Measurements from ENCODE around the gene XPO5.
"Not testable (repeated sequence)": the region's sequence is repeated elsewhere in the genome, so short reads cannot be mapped to it uniquely, and the experiment has no call there.

The XPO5 gene

DNA sequence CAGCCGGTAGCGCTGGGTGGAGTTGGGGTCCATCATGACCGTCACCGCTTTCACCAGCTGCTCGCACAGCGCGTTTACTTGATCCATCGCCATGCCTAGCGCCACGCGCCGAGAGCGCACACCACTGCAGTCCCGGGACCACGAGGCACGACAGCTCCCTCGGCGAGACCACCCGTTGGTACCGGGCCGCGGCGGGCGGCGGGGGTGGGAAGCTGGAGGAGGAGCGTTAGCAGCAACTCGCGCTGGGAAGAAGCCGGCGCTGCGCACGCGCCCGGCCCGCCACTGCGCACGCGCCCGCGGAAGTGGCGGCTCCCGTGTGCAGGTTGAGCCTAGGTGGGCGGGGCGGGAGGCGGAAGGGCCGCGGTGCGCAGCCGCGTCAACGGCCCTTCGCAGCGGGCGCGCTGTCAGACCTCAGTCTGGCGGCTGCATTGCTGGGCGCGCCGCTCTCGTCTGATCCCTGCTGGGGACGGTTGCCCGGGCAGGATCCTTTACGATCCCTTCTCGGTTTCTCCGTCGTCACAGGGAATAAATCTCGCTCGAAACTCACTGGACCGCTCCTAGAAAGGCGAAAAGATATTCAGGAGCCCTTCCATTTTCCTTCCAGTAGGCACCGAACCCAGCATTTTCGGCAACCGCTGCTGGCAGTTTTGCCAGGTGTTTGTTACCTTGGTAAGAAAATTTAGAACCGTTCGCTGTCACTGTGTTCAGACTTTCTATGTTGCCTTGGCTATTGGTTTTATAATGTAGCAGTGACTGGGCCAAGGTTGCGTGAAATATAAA, at the start of gene XPO5, which contains the start of gene POLH:
Gene XPO5, minus strand, starts transcription at position 267 of the 780 bp plus-strand sequence. Its CDS starts 174 bp downstream, at position 93.
Gene POLH, plus strand, starts transcription at position 414 of the 780 bp plus-strand sequence. CDS start 6,135 bp downstream, outside the sequence.
- peak; percentile 78 to 91 (median 84) for DNase-seq (ENCODE audit: low read depth in 3 of 3)

DNA sequence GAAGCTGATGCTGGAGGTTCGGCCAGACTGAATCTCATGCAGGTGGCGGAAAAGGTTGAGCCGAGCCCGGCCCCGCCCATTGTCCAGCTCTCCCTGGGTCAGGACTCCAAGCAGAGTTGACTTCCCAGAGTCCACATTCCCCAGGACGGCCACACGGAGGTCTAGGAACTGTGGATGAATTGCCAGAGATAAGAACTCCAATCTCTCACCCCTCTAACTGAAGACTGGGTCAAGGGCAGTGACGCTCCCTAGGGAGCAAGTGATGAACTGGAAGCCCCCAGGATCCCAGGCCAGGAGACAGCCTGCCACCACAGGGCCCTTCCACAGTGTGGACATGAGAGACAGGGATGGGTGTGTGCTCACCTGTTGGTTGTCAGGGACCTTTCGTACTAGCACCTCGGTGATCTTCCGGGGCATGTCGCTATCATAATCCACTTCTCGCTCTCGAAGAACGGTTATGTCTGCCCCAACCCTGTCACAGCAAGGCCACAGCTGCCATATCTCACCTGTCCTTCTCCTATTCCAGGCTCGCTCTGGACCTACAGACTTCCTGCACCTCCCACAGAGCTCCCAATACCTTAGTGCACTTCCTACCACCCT, 49.7 kb upstream of the XPO5 start:
- DNase-seq (ENCODE audit: low read depth in 3 of 3), result no peak

DNA sequence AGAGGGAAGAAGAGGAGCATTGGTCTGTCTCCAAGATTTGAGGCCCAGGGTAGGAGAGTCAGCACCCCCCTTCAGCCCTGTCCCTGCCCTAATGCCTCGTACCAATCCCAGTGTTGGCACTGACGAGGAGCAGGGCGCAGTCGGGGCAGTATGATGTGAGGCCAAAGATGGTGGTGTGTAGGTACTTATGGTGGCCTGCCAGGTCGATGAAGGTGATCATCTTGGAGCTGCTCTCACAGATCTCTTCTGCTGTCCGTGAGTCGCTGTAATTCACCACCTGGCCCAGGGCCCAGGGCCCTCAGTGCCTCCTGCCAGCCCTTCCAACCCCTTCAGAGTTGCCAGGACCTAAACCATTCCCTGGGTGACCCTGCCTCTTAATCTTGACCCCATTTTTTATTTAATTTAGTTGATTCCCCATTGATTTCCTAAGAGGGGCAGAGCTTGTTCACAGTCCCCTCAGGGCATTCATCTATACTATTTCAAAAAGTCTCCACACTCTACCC, 49.0 kb upstream of the XPO5 start:
- DNase-seq (ENCODE audit: low read depth in 3 of 3), result no peak

DNA sequence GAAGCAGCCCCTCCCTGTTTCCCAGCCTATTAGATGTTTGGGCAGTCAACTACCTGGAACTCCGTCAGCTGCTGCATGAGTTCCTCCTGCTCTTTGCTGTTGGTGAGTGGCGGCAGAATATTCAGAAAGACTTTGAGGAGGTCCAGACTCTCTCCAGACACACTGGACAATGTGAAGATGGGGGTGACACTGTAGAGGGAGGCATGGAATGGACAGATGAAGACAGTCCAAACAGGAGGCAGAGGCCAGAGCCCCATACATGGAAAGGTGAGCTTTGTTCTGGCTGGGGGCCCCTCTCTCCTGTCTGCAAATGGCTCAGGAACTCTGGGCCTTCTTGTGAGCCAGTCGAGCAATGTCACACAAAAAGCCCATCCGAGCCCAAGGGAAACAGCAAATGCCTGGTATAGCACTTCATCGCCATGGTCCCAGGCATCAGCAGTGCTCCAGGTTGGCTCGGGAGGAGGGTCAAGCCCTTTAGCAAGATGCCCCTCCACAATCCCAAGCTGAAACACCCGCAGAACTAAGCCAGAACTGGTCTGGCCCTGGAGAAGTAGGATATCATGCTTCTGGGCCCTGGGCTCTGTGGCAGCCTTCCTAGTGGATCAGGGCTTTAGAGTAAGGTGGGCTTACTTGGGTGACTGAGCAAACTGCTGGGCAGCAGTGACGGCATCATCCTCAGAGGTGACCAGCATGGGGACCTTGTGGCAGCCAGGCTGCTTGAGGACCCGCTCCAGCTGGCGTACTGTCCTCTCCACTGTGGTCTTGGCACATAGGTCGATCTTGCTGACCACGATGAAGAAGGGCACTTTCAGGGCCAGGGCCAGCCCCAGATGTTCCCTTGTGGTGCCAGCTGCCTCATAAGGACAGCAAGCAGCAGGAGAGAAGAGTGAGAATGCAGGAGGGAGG, 48.3 kb upstream of the XPO5 start:
- no peak for DNase-seq (ENCODE audit: low read depth in 3 of 3)

DNA sequence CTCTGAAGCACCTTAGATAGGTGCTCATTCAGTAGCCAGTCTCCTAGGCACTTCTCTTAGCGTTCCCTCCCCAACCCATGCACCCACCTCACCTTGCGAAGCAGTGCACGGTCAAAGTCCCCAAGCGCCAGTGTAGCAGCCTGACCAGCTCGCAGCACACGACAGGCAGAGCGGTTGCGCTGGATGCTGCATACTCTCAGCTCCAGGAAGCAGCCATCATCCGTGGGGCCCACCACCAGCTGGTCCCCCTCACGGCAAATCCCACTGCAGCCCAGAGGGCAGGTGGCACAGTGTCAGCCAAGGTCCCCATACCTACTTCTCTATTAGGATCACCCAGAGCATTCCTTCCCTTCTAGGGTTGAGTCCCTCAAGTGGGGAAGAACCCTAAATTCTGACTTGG, 46.7 kb upstream of the XPO5 start:
- no peak for DNase-seq (ENCODE audit: low read depth in 3 of 3)

DNA sequence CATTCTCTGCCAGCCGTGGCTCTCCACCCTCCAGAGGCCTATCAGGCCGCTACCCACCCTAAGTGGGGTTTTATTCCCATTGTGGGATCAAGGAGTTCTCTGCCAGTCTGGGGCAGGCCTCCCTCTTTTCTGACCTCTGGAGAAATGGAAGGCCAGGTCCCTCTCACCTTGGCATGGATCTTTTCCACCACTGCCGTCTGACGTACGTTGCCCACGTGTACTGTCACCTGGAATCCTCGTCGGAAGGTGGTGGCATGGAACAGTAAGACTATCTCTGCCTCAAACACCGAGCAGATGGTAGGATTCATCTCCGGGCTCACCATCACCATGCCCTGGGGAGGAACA, 46.0 kb upstream of the XPO5 start:
- DNase-seq (ENCODE audit: low read depth in 3 of 3), result no peak

DNA sequence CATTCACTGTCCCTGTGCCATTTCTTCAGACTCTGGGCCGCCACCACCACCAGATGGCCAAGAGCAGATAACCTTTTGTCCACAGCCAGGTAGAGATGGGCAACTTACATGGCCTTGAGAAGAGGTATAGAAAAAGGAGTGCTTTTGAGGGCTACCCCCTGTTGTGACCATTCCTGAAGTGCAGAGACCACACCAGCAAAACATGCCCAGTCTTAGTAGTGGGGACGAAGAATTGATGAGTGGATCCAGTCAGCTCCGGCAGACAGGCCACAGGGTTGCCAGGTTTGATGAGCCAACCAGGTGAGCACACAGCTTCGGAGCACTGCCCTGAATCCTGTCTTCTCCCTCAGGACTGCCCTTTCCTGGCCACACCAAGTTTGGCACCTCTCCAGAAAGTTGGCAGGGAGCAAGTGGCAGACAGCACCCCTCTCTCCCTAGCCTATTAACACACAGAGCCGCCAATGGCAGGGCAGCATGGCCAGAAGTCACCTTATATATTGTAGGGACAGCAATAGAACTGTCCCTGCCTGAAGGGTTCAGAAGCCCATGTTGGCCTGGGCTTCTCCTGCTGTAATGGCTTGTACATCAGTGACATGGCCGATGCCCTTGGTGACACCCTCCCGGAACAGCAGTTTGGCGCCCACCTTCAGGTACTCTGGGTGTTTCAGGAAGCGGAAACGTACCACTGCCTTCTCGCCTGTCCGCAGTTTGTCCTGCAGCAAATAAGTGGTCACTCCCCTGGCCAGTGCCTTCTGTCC, 45.4 kb upstream of the XPO5 start:
- DNase-seq (ENCODE audit: low read depth in 3 of 3), result no peak

DNA sequence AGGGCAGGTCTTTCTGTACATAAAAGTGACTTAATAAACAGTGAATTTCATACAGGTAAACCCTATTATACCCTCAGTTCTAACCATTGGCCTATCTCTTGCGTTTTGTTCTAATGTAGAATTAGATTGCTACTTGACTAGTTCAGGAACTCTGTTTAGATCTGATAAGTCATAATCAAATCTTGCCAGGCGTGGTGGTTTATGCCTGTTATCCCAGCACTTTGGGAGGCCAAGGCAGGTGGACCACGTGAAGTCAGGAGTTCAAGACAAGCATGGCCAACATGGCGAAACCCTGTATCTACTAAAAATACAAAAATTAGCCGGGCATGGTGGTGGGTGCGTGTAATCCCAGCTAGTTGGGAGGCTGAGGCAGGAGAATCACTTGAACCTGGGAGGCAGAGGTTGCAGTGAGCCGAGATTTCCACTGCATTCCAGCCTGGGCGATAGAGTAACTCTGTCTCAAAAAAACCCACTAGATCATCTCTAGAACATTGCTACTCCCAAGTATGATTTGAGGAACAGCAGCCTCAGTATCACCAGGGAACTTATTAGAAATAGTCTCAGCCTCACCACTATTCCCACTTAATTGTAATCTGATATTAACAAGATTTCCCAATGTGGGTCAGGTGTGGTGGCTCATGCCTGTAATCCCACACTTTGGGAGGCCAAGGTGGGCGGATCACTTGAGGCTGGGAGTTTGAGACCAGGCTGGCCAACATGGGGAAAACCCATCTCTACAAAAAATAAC, 41.1 kb upstream of the XPO5 start:
- no peak for DNase-seq (ENCODE audit: low read depth in 3 of 3)

DNA sequence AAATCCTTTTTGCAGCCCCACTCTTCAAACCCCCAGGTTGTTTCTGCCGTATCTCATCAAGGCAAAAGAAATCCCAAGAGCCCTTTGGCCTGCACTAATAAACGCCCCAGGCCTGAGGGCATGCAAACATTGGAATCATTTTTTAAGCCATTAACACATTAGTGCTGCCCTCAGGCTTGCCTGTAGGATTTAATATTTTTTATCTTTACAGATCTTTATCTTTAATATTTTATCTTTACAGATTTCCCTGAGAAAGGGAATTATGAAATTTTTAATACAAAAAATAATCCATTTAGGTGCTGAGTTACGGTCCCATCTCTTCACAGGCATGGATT, 38.5 kb upstream of the XPO5 start:
- DNase-seq (ENCODE audit: low read depth in 3 of 3), result no peak

DNA sequence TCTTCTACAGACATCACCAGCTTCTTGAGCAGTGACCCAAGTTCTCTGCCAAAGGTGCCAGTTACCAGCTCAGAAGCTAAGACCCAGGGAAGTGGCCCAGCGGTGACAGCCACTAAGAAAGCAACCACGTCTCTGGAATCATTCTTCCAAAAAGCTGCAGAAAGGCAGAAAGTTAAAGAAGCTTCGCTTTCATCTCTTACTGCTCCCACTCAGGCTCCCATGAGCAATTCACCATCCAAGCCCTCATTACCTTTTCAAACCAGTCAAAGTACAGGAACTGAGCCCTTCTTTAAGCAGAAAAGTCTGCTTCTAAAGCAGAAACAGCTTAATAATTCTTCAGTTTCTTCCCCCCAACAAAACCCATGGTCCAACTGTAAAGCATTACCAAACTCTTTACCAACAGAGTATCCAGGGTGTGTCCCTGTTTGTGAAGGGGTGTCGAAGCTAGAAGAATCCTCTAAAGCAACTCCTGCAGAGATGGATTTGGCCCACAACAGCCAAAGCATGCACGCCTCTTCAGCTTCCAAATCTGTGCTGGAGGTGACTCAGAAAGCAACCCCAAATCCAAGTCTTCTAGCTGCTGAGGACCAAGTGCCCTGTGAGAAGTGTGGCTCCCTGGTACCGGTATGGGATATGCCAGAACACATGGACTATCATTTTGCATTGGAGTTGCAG, 38.0 kb upstream of the XPO5 start:
- DNase-seq (ENCODE audit: low read depth in 3 of 3), result no peak

DNA sequence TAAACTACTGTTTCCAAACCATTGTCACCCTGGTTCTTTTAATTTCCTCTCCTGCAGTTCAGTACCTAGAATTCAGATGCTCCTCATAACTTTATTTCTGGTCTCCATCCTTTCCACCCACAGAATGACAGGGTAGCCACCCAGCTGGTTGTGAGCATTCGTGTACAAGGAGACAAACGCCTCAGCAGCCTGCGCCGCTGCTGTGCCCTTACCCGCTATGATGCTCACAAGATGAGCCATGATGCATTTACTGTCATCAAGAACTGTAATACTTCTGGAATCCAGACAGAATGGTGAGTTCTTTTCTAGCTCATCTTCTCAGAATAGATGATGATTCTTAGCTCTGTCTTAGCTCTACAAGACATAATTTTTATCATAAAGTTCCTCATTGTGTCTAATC, 34.6 kb upstream of the XPO5 start:
- no peak for DNase-seq (ENCODE audit: low read depth in 3 of 3)

DNA sequence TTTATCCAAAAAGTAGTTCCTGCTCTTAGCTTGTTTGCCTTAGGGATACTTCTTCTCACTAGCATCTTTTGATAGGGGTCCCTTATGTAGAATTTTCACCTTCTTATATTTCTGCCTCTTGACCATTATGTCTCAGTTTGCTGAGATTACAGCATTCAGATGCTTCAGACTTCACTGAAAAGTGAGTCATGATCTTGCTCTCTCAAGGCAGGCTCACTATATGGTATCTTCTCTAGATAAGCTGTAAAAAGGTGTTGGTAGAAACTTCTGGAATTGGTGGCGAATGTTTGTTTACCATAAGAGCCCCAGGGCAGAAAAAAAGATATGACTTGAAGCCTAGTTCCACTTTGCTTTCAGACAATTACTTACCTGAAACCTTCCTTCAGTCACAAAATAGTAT, 33.6 kb upstream of the XPO5 start:
- DNase-seq (ENCODE audit: low read depth in 3 of 3), result no peak

DNA sequence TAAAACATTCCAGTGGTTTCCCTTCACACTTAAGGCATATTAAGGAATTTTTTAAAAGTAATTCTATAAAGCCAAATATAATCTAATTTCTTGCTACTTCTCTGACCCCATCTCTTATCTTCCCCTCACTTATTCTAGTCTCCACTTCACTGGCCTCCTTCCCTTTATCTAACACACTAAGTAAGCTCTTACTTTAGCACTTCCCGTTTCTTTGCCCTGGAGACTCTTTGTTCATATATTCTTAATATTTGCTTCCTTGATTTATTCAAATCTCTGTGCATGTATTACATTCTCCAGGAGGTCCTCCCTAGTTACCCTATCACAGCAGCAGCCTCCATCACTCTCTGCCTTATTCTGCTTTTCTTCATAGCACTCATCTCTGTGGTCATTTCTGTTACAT, 33.0 kb upstream of the XPO5 start:
- DNase-seq (ENCODE audit: low read depth in 3 of 3), result no peak

DNA sequence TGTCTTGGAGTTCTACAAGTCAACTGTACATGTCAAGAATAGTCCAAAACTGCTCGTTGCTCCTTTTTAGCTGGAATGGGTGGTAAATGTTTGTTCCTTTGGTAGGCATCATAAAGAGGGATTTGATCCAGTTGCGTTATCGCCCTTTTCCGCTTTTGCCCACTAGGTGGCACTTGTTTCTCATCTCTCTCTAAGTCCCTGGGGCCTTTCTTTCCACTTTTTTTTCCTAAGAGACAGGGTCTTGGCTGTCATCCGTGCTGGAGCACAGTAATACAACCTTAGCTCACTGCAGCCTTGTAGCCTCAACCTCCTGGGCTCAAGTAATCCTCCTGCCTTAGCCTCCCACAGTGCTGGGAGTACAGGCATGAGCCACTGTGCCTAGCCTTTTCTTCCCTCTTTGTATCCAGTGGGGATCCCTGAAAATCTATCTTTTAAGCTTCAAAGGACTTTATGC, 32.5 kb upstream of the XPO5 start:
- peak; percentile 15 to 38 (median 25) for DNase-seq (ENCODE audit: low read depth in 3 of 3)

DNA sequence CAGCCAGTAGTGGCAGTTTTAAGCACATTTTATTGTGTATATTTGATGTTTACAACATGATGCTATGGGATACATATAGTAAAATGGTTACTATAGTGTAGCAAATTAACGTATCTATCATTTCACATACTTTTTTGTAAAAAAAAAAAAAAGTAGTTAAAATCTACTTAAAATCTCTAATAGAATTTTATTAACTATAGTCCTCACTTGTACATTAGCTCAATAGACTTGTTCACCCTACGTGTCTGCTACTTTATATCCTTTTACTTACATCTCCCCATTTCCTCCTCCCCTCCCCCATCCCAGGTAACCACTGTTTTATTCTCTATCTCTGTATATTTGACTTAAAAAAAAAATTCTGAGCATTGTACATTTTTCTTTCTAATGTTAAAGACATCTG, 30.2 kb upstream of the XPO5 start:
- no peak for DNase-seq (ENCODE audit: low read depth in 3 of 3)

DNA sequence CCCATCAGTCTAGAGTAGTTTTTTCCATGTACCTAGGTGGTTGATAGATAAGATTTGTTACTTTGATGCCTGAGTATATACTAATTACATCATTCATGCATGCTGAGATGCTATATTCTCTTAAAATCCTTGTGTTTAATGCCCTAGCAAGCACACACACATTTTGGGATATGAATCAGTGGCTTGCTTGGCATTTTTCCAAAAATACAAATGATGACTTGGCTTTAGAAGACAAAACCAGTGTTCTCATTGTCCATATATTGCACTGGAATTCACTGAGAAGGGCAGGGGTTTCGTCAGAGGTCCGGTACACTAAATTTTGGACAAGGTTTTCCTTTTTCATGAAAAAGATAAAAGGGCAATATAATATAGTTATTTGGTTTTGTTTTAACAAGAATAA, 28.3 kb upstream of the XPO5 start:
- DNase-seq (ENCODE audit: low read depth in 3 of 3), result no peak

DNA sequence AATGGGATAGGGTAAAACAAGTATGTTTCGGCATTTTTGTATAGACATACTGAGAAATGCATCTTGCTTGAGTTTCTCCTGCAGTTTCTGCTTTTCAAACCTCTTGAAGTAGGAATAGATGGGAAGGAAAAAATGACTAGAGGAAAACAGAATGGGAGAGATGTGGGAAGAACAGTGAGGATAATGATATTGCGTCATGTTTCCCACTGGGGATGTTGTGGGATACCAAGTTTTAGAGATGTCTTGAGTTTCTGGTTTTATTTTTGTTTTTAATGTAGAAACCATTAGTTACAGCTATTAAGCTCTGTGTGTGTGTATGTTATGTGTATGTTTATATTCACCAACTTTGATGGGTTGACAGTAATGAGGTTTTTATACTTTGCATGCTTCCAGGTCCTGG, 24.8 kb upstream of the XPO5 start:
- no peak for DNase-seq (ENCODE audit: low read depth in 3 of 3)

DNA sequence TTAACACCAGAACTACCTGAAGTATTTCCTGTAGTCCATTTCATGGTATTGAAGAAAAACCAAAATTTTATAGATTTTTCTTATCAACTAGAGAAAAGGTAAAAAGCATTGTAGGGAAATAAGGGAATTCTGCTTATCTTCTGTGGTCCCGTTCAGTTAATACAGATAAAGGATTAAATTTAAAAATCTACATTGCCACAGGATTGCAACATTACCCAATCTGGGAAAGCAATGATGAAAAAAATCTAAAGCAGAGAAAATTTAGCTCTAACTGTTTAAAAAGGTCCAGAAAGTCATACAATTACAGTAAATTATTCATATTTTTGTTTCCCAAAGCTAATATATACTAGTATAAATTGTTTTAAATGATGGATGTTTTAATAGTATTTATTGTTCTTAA, 18.1 kb upstream of the XPO5 start:
- DNase-seq (ENCODE audit: low read depth in 3 of 3), result no peak

DNA sequence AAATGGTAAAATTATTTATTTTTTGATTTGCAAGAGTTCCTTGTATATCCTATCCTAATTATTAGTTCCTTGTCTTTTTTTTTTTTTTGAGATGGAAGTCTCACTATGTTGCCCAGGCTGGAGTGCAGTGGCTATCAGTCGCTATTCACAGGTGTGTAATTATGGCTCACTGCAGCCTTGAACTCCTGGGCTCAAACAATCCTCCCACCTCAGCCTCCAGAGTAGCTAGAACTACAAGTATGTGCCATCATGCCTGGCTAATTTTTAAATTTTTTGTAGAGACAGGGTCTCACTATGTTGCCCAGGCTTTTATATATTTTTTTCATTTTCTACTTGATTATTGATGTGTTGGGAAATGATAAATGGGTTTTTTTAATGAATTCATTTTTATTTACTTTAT, 13.7 kb upstream of the XPO5 start:
- not testable (repeated sequence) for DNase-seq (ENCODE audit: low read depth in 3 of 3)

DNA sequence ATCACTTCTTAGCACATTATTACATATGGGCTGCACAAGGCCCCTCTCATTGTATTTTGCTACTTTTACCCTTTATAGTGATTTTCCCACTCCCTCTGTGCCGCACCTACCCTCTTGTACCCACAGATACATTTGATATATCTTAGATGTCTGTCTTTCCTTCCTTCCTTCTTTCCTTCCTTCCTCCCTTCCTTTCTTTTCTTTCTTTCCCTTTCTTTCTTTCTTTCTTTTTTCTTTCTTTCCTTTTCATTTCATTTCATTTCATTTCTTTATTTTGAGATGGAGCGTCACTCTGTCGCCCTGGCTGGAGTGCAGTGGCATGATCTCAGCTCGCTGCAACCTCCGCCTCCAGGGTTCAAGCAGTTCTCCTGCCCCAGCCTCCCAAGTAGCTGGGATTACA, 12.4 kb upstream of the XPO5 start:
- no peak for DNase-seq (ENCODE audit: low read depth in 3 of 3)
